OCI-LY1 (cell line): ENCODE results near the gene AGAP3.

Experiments
- H2AFZ ChIP-seq: fragments of 200-600 bp; sonication (generic), shearing (Covaris generic); 2 replicates; pipeline ENCODE4 v1.6.0; 2014; ENCODE audit warnings: antibody characterized with exemption, mild to moderate bottlenecking, low read length
- H3F3A ChIP-seq: fragments of 200-600 bp; sonication (generic), shearing (Covaris generic); 2 replicates; pipeline ENCODE4 v1.6.0; 2014; ENCODE audit warnings: mild to moderate bottlenecking, antibody characterized with exemption, low read length, moderate library complexity; ENCODE audit not compliant: insufficient read depth
- H3K27ac ChIP-seq: fragments of 200-600 bp; sonication (generic); 2 replicates; pipeline ENCODE4 v1.5.1; 2014; ENCODE audit warnings: low read length, mixed run types, mild to moderate bottlenecking, low read depth; ENCODE audit not compliant: poor library complexity, severe bottlenecking
- H3K27me3 ChIP-seq: fragments of 200-600 bp; sonication (generic); 2 replicates; pipeline ENCODE4 v1.6.0; 2014; ENCODE audit warnings: antibody characterized with exemption, mild to moderate bottlenecking, low read length, moderate library complexity; ENCODE audit not compliant: insufficient read depth
- H3K36me3 ChIP-seq: fragments of 200-600 bp; sonication (generic); 2 replicates; pipeline ENCODE4 v1.6.1; 2014; ENCODE audit warnings: mild to moderate bottlenecking, antibody characterized with exemption, low read length, moderate library complexity, mixed read lengths; ENCODE audit not compliant: insufficient read depth
- H3K4me1 ChIP-seq: fragments of 200-600 bp; sonication (generic); 2 replicates; pipeline ENCODE4 v1.5.1; 2014; ENCODE audit warnings: mild to moderate bottlenecking, low read length, moderate library complexity; ENCODE audit not compliant: insufficient read depth, severe bottlenecking
- H3K4me2 ChIP-seq: fragments of 200-600 bp; sonication (generic), shearing (Covaris generic); 2 replicates; pipeline ENCODE4 v1.6.1; 2014; ENCODE audit warnings: low read length
- H3K4me3 ChIP-seq: fragments of 200-600 bp; sonication (generic); 2 replicates; pipeline ENCODE4 v1.5.1; 2014; ENCODE audit warnings: low read length, low read depth, mild to moderate bottlenecking, mixed read lengths; ENCODE audit not compliant: poor library complexity, severe bottlenecking
- H3K79me2 ChIP-seq: fragments of 200-600 bp; shearing (Covaris generic); 2 replicates; pipeline ENCODE4 v1.6.1; 2016; ENCODE audit warnings: mixed run types, low read length, mixed read lengths; ENCODE audit not compliant: insufficient read depth
- H3K9ac ChIP-seq: fragments of 200-600 bp; sonication (generic), shearing (Covaris generic); 2 replicates; pipeline ENCODE4 v1.6.1; 2014; ENCODE audit warnings: mild to moderate bottlenecking, low read length, mixed read lengths
- H3K9me2 ChIP-seq: fragments of 200-600 bp; sonication (generic), shearing (Covaris generic); 2 replicates; pipeline ENCODE4 v1.6.1; 2014; ENCODE audit warnings: low read depth, mild to moderate bottlenecking, low read length, mixed read lengths
- H3K9me3 ChIP-seq: fragments of 200-600 bp; shearing (Covaris generic); 2 replicates; pipeline ENCODE4 v1.6.1; 2014; ENCODE audit warnings: low read length, mixed read lengths
- H4K20me1 ChIP-seq: fragments of 200-600 bp; sonication (generic), shearing (Covaris generic); 2 replicates; pipeline ENCODE4 v1.6.0; 2016; ENCODE audit warnings: mild to moderate bottlenecking, low read length; ENCODE audit not compliant: insufficient read depth
- CTCF ChIP-seq: fragments of 200-600 bp; sonication (generic), shearing (Covaris generic); IDR thresholded peaks from 2 replicates; pipeline ENCODE4 v1.5.1; 2017; ENCODE audit warnings: mild to moderate bottlenecking, antibody characterized with exemption, low read length, moderate library complexity, mixed read lengths
- EZH2 ChIP-seq: fragments of 200-600 bp; sonication (generic), shearing (Covaris generic); IDR thresholded peaks from 2 replicates; pipeline ENCODE4 v1.8.0; 2017; ENCODE audit warnings: borderline replicate concordance, mixed run types, mild to moderate bottlenecking, antibody characterized with exemption, low read length, moderate library complexity, mixed read lengths

AGAP3 gene

GRCh38 chr7:151070574-151070960, 15.7 kb upstream of the AGAP3 start:
- peaks cover 88% of the 10 kb centered on the region for H3K36me3 ChIP-seq
- H3K27ac ChIP-seq = no peak overlapping the region
- H2AFZ ChIP-seq = no peak overlapping the region
- no peak overlapping the region for H3K4me2 ChIP-seq
- no peaks in the 10 kb centered on the region for H3K9me2 ChIP-seq
- H3K79me2 ChIP-seq = no peaks in the 10 kb centered on the region
- TF ChIP-seq EZH2 (no peak), CTCF (no peak)
- H3K9ac ChIP-seq = no peak overlapping the region
- H3K9me3 ChIP-seq = no peaks in the 10 kb centered on the region
- H3F3A ChIP-seq = no peaks in the 10 kb centered on the region
- no peaks in the 10 kb centered on the region for H3K27me3 ChIP-seq
- H3K4me1 ChIP-seq = no peaks in the 10 kb centered on the region
- no peaks in the 10 kb centered on the region for H4K20me1 ChIP-seq
- no peak overlapping the region for H3K4me3 ChIP-seq

- peaks cover 90% of the 10 kb centered on the region for H3K36me3 ChIP-seq
- H3K27me3 ChIP-seq = no peaks in the 10 kb centered on the region
- no peaks in the 10 kb centered on the region for H3K9me3 ChIP-seq
These were observed 15.0 kb upstream of the AGAP3 start for GRCh38 chr7:151071032-151071866.

GRCh38 chr7:151073990-151074389, 12.3 kb upstream of the AGAP3 start:
- Histone ChIP-seq H3K27me3 (no peaks in the 10 kb centered on the region), H2AFZ (no peak overlapping the region), H3K9ac (no peak overlapping the region), H3K36me3 (peaks cover 80% of the 10 kb centered on the region), H3K9me2 (no peaks in the 10 kb centered on the region), H3K4me1 (peaks cover 10% of the 10 kb centered on the region), H3K9me3 (no peaks in the 10 kb centered on the region), H3K27ac (no peak overlapping the region), H3K4me2 (no peak overlapping the region), H3K79me2 (no peaks in the 10 kb centered on the region), H4K20me1 (no peaks in the 10 kb centered on the region), H3F3A (peaks cover 4% of the 10 kb centered on the region; the same call in 1 of the 2 replicates), H3K4me3 (no peak overlapping the region)
- TF ChIP-seq CTCF (no peak), EZH2 (no peak)

More at GRCh38 chr7:151071032-151071866, 15.0 kb upstream of the AGAP3 start:
- no peak overlapping the region for H2AFZ ChIP-seq
- no peak overlapping the region for H3K4me2 ChIP-seq
- H3K9ac ChIP-seq = no peak overlapping the region
- TF ChIP-seq EZH2 (no peak), CTCF (no peak)
- H3K79me2 ChIP-seq = no peaks in the 10 kb centered on the region
- no peak overlapping the region for H3K27ac ChIP-seq
- H3K4me1 ChIP-seq = no peaks in the 10 kb centered on the region
- no peaks in the 10 kb centered on the region for H4K20me1 ChIP-seq
- H3F3A ChIP-seq = no peaks in the 10 kb centered on the region
- H3K4me3 ChIP-seq = no peak overlapping the region
- H3K9me2 ChIP-seq = no peaks in the 10 kb centered on the region
